Right ventricle myocardium superior (tissue), 1 donor: ENCODE measurements around the gene FOXA3. TPM values are rescaled to one million over a fixed set of nuclear protein-coding genes. Genes with fewer than 3 reads are reported as not detected.

Experiments used
- ATAC-seq: fragments of 200-7000 bp; cut with Tn5 transposase; one replicate; pipeline ENCODE4 v1.9.1; 2020; ENCODE audit warnings: mild to moderate bottlenecking; ENCODE audit not compliant: poor library complexity
- DNase-seq: peaks from one replicate; pipeline ENCODE4 v3.0.0-alpha.2; 2020
- intact Hi-C: fragments of 100-400 bp; cut with DNase I; formaldehyde crosslinking; loops from one replicate; pipeline ENCODE4 v1.11.2; 2022
- total RNA-seq: library from RNA; stranded (reverse); fragmentation: NEBNext Ultra II Directional; extraction: Animal tissue kit (Norgen Biotek cat#: 25700); gene quantifications from one replicate; pipeline ENCODE4 v1.2.1, GENCODE V29; 2021
- donor health status: DM: no; HTN: yes; CAD: no; lungs with severe emphysema.

FOXA3 gene
- total RNA-seq, 1 donor from 2014 or later = not detected

GRCh38 chr19:45902651-45903625 lies 38.8 kb downstream of the FOXA3 start:
- peak; percentile 99 for DNase-seq
- ATAC-seq = peak; percentile 97
- intact Hi-C loops = loop anchor here (5.0 kb wide), 1 partner anchor 94 kb away; the partner anchor contains the start of gene CCDC61

GRCh38 chr19:45905011-45905410 lies 40.9 kb downstream of the FOXA3 start:
- intact Hi-C loops = no loop called here
- ATAC-seq = no peak
- no peak for DNase-seq

- no peak for ATAC-seq
- intact Hi-C loops = no loop called here
- DNase-seq = no peak
Measured at GRCh38 chr19:45906221-45906620, 42.1 kb downstream of the FOXA3 start.

GRCh38 chr19:45908956-45909355 lies 44.8 kb downstream of the FOXA3 start:
- intact Hi-C loops = no loop called here
- no peak for DNase-seq
- ATAC-seq = no peak

GRCh38 chr19:45911291-45911690 lies 47.2 kb downstream of the FOXA3 start:
- no peak for DNase-seq
- no peak for ATAC-seq
- intact Hi-C loops = no loop called here

- intact Hi-C loops = no loop called here
- ATAC-seq (no peak), DNase-seq (no peak)
Measured at GRCh38 chr19:45913874-45914830, 50.0 kb downstream of the FOXA3 start, which contains the start of gene NANOS2. Gene NANOS2 (minus strand): TSS chr19:45914778. CDS start chr19:45914693, 85 bp downstream.

- ATAC-seq = no peak
- intact Hi-C loops = no loop called here
- DNase-seq = no peak
Measured at GRCh38 chr19:45917421-45918091, 53.4 kb downstream of the FOXA3 start.

- intact Hi-C loops = no loop called here
- no peak for DNase-seq
- ATAC-seq = no peak
Measured at GRCh38 chr19:45918721-45919120, 54.6 kb downstream of the FOXA3 start.

GRCh38 chr19:45919678-45920077 lies 55.6 kb downstream of the FOXA3 start:
- no peak for DNase-seq
- intact Hi-C loops = no loop called here
- no peak for ATAC-seq

GRCh38 chr19:45920458-45920857 lies 56.3 kb downstream of the FOXA3 start:
- DNase-seq = no peak
- ATAC-seq = no peak
- intact Hi-C loops = no loop called here

- DNase-seq (no peak), ATAC-seq (no peak)
- intact Hi-C loops = no loop called here
Measured at GRCh38 chr19:45922281-45922680, 58.2 kb downstream of the FOXA3 start.

Other genes starting within 250 kb of the FOXA3 start
- gene EML2, start 224.9 kb upstream of the FOXA3 start, total RNA-seq = 30.6 TPM
- 3.8 TPM for gene GIPR, start 196.1 kb upstream of the FOXA3 start, total RNA-seq
- gene SNRPD2, start 172.4 kb upstream of the FOXA3 start, total RNA-seq = 251 TPM
- 1.6 TPM for gene QPCTL, start 171.7 kb upstream of the FOXA3 start, total RNA-seq
- 14.5 TPM for gene FBXO46, start 133.4 kb upstream of the FOXA3 start, total RNA-seq
- not detected for gene MEIOSIN, start 130.9 kb upstream of the FOXA3 start, total RNA-seq
- 22.0 TPM for gene SIX5, start 95.1 kb upstream of the FOXA3 start, total RNA-seq
- gene DMPK, start 81.8 kb upstream of the FOXA3 start, total RNA-seq = 237 TPM
- gene DMWD, start 71.5 kb upstream of the FOXA3 start, total RNA-seq = 57.2 TPM
- gene RSPH6A, start 49.0 kb upstream of the FOXA3 start, total RNA-seq = 0.08 TPM
- gene SYMPK, start 1.2 kb upstream of the FOXA3 start, total RNA-seq = 29.6 TPM
- gene IRF2BP1, start 21.8 kb downstream of the FOXA3 start, total RNA-seq = 20.0 TPM
- gene MYPOP, start 38.3 kb downstream of the FOXA3 start, total RNA-seq = 15.2 TPM
- not detected for gene NANOS2, start 50.5 kb downstream of the FOXA3 start, total RNA-seq
- gene NOVA2, start 109.5 kb downstream of the FOXA3 start, total RNA-seq = 3.7 TPM
- gene CCDC61, start 131.1 kb downstream of the FOXA3 start, total RNA-seq = 6.8 TPM
- gene PGLYRP1, start 158.7 kb downstream of the FOXA3 start, total RNA-seq = not detected
- gene IGFL4, start 176.7 kb downstream of the FOXA3 start, total RNA-seq = not detected